HG02981 (cell line): Measurements from ENCODE around the gene KIF2C.
"Not testable (repeated sequence)": the region's sequence is repeated elsewhere in the genome, so short reads cannot be mapped to it uniquely, and the experiment has no call there.

Experiments
- ATAC-seq: cut with Tn5 transposase; IDR thresholded peaks from one replicate; pipeline ENCODE4 v1.9.1; 2021; ENCODE audit warnings: mild to moderate bottlenecking, moderate library complexity; ENCODE audit not compliant: unreplicated experiment

KIF2C gene

GRCh38 chr1:44792736-44793502, 53.3 kb downstream of the KIF2C start:
- no peak for ATAC-seq

- ATAC-seq, result not testable (repeated sequence)
These were observed 58.2 kb downstream of the KIF2C start for GRCh38 chr1:44797886-44798285.

- ATAC-seq, result no peak
These were observed 59.1 kb downstream of the KIF2C start for GRCh38 chr1:44798481-44799365.

GRCh38 chr1:44799770-44800584, 60.3 kb downstream of the KIF2C start, which contains the start of gene PLK3:
PLK3 (plus strand) TSS chr1:44800377; CDS start chr1:44800464, 87 bp downstream.
- peak; percentile 79 for ATAC-seq

- ATAC-seq, result no peak
These were observed 62.1 kb downstream of the KIF2C start for GRCh38 chr1:44801491-44802305.

GRCh38 chr1:44802306-44803061, 62.8 kb downstream of the KIF2C start:
- no peak for ATAC-seq

- ATAC-seq, result no peak
These were observed 63.4 kb downstream of the KIF2C start for GRCh38 chr1:44803062-44803311.

GRCh38 chr1:44803312-44804095, 63.9 kb downstream of the KIF2C start:
- no peak for ATAC-seq

- ATAC-seq, result no peak
These were observed 65.8 kb downstream of the KIF2C start for GRCh38 chr1:44805311-44806024.

GRCh38 chr1:44806025-44806703, 66.5 kb downstream of the KIF2C start:
- no peak for ATAC-seq

- no peak for ATAC-seq
These were observed 67.2 kb downstream of the KIF2C start, which contains the start of gene DYNLT4 for GRCh38 chr1:44806704-44807363. DYNLT4 (minus strand) TSS chr1:44807351; CDS start chr1:44806668, 683 bp downstream.

GRCh38 chr1:44807364-44808062, 67.9 kb downstream of the KIF2C start:
- ATAC-seq, result peak; percentile 40

- ATAC-seq, result peak; percentile 28
These were observed 68.7 kb downstream of the KIF2C start, which contains the start of gene BTBD19 for GRCh38 chr1:44808063-44808937. BTBD19 (plus strand) TSS chr1:44808523; CDS start chr1:44808821, 298 bp downstream.

- peak; percentile 39 for ATAC-seq
These were observed 69.6 kb downstream of the KIF2C start for GRCh38 chr1:44808938-44809917.
